Esophagus squamous epithelium (tissue), 4 donors: Measurements from ENCODE around the gene VMP1.

ENCODE experiments used
- CTCF ChIP-seq, 6 experiments: fragments of 450-650 bp in 4 of 6; fragments of 200-600 bp in 2 of 6; sonication (generic) in 2 of 6; IDR thresholded peaks; one replicate each; pipeline ENCODE4 v1.5.1; 2016 to 2019; ENCODE audit warnings: antibody characterized with exemption in 6 of 6, mild to moderate bottlenecking in 4 of 6, moderate library complexity in 4 of 6
- POLR2A ChIP-seq, 4 donors: fragments of 450-650 bp; IDR thresholded peaks; one replicate each; pipeline ENCODE4 v1.6.1; 2017; ENCODE audit warnings: antibody characterized with exemption in 4 of 4, mild to moderate bottlenecking in 4 of 4, moderate library complexity in 3 of 4

GRCh38 chr17:59848385-59848668 is 140.9 kb downstream of the VMP1 start:
- TF ChIP-seq CTCF (IDR thresholded peaks at IDR 0.05) (no peak), POLR2A (IDR thresholded peaks at IDR 0.05) (no peak)
